IPS-18c (cell line): Measurements from ENCODE around the gene IGLL5.

Experiments
- H3K4me3 ChIP-seq: 2 replicates; pipeline ENCODE4 v1.7.0; 2013; ENCODE audit warnings: low read depth, mild to moderate bottlenecking, low read length, moderate library complexity; ENCODE audit not compliant: insufficient read depth
- H3K9me3 ChIP-seq: one replicate; pipeline ENCODE4 v1.6.1; 2013; ENCODE audit warnings: mild to moderate bottlenecking, low read length, moderate library complexity; ENCODE audit not compliant: control insufficient read depth, insufficient read depth

IGLL5 gene

DNA sequence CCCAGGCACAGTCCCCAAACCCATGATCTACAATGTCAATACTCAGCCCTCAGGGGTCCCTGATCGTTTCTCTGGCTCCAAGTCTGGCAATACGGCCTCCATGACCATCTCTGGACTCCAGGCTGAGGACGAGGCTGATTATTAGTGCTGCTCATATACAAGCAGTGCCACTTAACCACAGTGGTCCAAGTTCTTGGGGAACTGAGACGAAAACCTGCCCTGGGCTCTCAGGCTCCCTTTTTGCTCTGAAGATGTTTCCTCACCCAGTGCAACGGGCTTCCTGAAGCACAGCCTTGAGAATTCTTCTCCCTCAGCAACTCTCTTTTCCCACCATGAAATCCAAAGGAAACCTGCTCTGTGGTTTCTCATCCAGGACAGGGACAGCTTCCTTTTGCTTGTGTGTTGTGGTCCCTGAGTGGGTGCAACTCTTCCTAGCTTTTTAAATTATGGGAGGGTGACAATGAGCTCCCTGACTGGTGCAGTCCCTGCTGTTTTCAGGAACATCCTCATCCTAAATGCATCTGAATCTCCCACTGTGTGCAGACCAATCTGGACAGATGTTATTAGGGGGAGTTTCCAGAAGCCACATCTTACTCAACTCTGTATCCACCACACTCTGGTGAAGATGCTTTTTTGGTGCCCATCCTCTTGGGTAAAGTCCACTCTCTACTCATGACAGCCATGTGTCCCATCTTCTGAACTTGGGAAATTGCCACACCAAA lies 30.6 kb upstream of the IGLL5 start:
- no peak overlapping the region for H3K4me3 ChIP-seq
- H3K9me3 ChIP-seq = no peaks in the 10 kb centered on the region

DNA sequence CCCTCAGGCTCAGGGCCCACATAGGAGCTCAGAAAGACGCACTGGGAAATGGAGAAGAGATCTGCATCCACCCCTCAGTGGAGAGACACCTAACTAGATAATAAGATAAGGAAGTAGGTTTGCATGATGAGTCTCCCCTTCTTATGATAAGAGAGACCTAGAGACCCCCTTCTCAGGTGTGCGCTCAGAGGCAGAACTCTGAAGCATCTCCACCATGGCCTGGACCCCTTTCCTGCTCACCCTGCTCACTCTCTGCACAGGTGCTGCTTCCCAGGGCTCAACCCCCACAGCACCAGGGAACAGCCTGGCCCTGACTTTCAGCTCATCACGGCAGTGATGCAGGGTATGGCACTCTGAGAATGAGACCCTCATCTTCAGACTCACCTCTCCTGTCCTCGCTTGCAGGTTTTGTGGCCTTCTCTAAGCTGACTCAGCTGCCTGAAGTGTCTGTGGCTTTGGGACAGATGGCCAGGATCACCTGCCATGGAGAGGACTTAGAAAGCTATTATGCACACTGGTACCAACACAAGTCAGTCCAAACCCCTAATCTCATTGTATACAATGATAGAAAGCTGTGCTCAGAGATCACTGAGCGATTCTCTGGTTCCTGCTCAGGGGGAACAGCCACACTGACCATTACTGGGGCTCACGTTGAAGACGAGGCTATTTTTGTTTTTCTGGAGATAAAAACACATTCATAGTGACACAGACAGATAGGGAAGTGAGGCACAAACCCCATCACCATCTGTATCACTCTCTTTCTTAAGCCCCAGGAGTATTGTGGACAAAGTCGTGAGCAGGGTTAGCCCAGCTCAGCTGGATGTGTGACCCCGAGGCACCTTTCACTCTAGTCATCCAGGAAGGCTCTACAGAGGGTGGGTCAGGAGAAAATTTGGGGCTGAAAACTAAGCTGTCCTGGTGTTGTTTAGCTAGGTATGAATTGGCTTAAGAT lies 29.7 kb upstream of the IGLL5 start:
- Histone ChIP-seq H3K4me3 (no peak overlapping the region), H3K9me3 (no peaks in the 10 kb centered on the region)

- H3K9me3 ChIP-seq = no peaks in the 10 kb centered on the region
- H3K4me3 ChIP-seq = no peak overlapping the region
Observed at GRCh38 chr22:22858559-22858937, 29.1 kb upstream of the IGLL5 start.

DNA sequence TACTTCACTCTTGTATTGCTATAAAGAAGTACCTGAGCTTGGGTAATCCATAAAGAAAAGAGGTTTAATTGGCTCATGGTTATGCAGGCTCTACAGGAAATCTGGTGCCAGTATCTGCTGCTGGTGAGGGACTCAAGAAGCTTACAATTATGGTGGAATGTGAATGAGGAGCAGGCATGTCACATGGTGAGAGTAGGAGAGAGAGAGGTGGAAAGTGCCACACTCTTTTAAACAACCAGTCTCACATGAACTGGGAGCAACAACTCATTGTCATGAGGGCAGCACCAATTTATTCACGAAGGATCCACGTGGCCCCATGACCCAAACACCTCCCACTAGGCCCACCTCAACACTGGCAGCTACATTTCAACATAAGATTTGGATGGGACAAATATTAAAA lies 24.6 kb upstream of the IGLL5 start:
- Histone ChIP-seq H3K9me3 (no peaks in the 10 kb centered on the region), H3K4me3 (no peak overlapping the region)

- Histone ChIP-seq H3K9me3 (no peaks in the 10 kb centered on the region), H3K4me3 (no peak overlapping the region)
Observed at GRCh38 chr22:22865311-22866072, 22.1 kb upstream of the IGLL5 start.

DNA sequence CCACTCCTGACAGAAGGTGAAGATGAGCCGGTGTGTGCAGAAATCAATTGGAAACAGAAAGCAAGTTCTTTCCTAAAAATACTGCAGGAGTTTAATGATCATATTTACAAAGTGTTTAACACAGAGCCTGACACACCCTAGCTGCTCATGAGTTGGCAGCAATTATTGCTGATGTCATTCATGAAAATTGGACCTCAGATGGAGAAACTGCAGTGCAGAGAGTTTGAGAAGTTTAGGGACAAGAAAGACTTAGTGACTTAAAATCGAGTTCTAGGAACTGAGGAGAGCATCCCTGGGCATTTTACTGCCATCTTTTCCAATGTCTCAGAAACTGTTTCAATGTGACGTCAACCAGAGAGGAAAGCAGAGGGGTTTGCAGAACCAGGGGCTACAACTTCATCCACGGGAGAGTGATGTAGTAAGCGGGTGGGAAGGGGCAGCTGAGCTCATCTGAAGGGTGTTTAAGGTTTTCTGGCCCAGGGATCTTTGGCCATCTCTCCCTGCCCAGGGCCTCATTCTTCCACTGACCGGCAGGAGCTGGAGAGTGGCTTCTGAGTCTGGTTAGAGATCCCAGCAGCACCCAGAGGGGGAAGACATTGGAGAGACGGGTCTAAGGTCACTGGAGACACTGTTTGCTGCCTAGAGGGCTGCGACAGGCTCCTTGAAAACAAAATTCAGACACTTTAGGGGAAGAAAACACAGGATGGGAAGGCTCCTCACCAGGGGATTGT lies 21.1 kb upstream of the IGLL5 start:
- no peaks in the 10 kb centered on the region for H3K9me3 ChIP-seq

GRCh38 chr22:22867996-22868715 lies 19.5 kb upstream of the IGLL5 start:
- Histone ChIP-seq H3K9me3 (no peaks in the 10 kb centered on the region), H3K4me3 (no peak overlapping the region)

More for the DNA sequence above, 21.1 kb upstream of the IGLL5 start:
- no peak overlapping the region for H3K4me3 ChIP-seq

- H3K9me3 ChIP-seq = no peaks in the 10 kb centered on the region
- H3K4me3 ChIP-seq = no peak overlapping the region
Observed at GRCh38 chr22:22870577-22871404, 16.8 kb upstream of the IGLL5 start.

- no peak overlapping the region for H3K4me3 ChIP-seq
Observed at GRCh38 chr22:22871536-22872278, 15.9 kb upstream of the IGLL5 start.

GRCh38 chr22:22872722-22873708 lies 14.6 kb upstream of the IGLL5 start:
- no peak overlapping the region for H3K4me3 ChIP-seq
- no peaks in the 10 kb centered on the region for H3K9me3 ChIP-seq

More at GRCh38 chr22:22871536-22872278, 15.9 kb upstream of the IGLL5 start:
- H3K9me3 ChIP-seq = no peaks in the 10 kb centered on the region

DNA sequence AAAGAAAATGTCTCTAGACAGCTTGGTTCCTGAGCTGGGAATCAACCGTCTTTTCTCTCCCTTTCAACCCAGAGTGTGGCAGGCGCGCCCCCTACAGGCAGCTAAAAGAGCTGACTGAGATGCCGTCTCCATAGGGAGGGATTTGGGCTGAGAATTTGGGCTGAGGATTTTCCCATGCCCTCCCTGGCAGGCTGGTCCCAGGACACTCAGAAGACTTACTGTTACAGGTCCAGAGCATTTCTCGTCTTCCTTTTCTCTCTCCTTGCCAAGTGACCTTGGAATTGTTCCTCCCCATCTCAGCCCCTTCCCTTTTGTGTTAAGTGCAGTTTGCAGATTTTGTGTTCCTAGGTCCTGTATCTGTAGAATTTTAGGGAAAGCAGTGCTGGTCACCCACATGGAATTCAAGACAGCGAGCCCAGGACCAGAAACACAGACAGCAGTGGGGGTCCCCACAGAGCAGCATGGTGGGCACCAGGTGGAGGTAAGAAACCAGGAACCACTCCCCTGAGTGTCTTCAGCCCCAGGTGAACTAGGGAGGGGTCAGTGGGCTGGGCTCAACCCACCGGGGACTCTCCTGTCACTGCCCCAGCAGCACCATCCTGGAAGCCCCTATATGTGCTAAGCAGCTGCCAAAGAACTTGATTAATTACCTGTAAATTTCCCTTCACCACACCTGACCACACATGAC lies 9.9 kb upstream of the IGLL5 start:
- Histone ChIP-seq H3K4me3 (no peak overlapping the region), H3K9me3 (no peaks in the 10 kb centered on the region)

GRCh38 chr22:22878211-22878570 lies 9.4 kb upstream of the IGLL5 start:
- H3K4me3 ChIP-seq = no peak overlapping the region
- no peaks in the 10 kb centered on the region for H3K9me3 ChIP-seq

- H3K4me3 ChIP-seq = no peak overlapping the region
- H3K9me3 ChIP-seq = no peaks in the 10 kb centered on the region
Observed at GRCh38 chr22:22878801-22879674, 8.6 kb upstream of the IGLL5 start.
